Measurements from ENCODE around the gene CTPS2.
"Not testable (repeated sequence)": the region's sequence is repeated elsewhere in the genome, so short reads cannot be mapped to it uniquely, and the experiment has no call there.

The CTPS2 gene

DNA sequence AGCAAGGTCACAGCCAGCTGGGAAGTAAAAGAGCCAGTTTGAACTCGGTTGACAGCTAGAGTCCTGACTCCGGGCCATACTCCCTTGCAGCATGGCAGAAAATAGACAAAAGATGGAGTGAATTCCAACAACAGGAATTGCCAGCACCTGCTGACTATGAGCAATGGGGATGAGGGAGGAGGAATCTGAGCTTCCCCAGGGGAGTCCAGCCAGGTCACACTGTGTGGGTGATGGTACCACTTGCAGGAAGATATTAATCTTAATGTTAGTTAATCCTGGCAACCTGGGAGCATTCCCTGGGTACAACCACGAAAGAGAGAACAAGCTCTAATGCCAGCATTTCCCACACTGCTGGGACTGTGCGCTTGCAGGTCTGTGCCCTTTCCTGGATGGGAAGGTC, 110.6 kb downstream of the CTPS2 start:
- DNase-seq = no peak

DNA sequence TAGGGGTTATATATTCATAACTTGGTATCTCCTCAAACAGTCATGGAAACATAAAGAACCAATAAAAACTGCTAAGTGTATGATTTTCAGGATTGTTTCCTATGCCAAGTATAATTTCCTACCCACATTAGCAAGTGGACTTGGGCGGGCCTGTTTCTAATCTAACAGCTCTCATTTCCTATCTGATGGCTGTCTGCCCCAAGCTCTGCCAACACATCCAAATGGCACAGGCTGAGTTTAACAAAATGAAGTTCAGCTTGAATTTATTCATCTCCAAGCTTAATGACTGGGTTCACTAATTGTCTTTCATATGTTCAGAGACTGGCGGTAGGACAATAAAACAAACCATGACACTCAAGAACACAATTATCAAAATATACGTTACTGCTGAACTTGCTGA, 118.0 kb downstream of the CTPS2 start:
- no peak for DNase-seq

DNA sequence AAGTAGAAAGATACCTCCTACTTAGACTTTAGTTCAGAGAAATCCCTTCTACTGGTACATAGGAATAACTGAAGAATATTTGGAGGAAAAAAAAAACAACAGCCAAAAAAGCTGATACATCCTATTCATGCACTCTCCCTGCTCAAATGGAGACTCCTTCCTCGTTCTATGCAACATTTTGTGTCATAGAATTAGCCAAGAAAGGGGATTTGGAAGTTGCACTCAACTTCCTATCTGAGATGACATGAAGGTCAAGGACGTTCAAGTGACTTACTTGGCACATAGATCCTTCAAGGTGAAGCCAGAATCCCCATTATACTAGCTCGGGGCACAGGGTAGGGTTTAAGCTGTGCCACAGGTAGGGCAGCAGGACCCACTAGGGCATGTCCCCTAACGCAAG, 118.7 kb downstream of the CTPS2 start:
- no peak for DNase-seq

DNA sequence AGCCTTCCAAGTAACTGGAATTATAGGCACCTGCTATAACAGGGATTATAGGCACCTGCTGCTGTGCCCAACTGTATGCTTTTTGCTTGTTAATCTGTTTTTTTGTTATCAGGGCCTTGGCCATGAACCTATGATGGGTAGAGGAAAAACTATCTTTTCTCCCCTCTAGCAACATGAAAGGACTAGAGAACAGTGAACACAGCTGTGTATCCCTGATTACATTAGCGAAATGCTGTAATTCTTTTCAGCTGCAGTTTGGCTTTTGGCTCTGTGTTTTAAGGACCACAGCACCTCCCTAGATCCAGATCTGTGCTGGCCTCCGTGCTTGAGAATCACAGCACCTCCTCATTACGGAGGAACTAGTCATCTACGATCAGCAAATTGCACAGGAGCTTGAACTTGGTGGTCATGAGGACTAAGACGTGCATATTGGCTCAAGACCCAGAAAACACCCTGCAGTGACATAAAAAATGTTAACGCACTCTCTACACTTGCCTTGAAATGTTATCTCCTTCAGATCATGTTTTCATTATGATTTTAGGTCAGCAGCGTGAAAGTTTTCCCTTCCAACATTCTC, 120.2 kb downstream of the CTPS2 start:
- no peak for DNase-seq

DNA sequence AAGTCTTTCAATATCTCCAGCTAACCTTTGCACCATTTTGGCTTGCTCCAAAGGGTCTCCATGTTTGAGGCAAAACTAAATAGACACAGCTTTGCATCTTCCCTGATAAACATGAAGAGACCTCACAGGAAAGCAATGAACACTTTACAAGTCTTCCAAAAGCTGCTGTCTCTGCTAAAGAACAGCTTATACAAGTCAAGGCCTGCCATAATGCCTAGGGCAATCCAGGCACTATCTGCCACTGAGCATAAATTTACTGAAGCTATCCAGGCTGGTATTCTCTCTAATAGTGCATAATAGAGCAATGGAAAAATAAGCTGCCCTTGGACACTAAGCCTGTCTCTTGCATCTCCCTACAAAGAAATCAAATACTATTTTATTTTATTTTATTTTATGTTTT, 122.6 kb downstream of the CTPS2 start:
- no peak for DNase-seq

DNA sequence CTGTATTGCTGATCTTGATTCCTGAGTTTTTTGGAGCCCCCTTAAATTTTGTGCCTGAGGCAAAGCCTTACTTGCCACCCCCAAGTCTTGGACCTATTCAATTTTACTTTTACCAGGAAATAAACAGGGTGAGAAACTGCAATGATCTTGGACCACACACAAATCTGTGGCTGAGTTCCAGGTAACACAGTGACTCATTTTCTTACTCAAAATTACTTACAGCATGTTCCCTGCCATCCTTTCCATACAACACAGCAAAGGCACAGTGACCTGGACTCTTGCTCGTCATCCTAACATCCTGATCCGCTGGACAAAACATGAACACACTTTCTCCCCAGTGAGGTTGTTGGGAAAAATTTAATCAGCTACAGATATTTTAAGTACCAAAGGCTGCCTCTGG, 123.3 kb downstream of the CTPS2 start:
- no peak for DNase-seq

DNA sequence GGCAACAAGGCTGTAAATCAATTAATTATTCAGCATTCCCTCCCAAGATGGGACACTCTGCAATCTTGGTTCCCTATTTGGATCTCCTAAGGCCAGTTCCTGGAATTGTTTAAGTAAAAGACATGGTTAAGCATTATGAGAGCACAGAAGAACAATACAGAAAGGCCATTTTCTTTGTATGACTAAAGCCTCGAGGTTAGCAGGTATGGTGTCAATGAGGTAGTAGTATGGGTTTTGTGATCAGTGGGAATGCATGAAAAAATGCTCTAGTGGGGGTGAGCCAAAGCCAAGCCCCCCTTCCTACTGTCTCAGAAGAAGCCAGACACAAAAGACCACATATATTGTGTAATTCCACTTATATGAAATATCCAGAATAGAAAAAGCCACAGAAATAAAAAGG, 124.2 kb downstream of the CTPS2 start:
- no peak for DNase-seq

DNA sequence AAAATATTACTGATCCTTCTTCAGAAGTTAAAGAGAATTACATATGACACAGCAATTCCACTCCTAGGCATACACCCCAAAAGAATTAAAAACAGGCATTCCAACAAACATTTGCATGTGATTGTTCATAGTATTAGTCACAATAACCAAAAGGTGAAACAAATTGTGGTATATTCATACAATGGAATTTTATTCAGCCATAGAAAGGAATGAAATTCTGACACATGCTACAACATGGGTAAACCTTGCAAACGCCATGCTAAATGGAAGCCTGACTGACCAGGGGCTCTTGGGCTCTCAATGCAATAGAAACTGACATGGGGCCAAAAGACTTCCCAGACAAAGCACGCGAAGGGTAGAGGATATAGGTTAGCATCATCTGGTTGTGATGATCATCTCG, 124.6 kb downstream of the CTPS2 start:
- no peak for DNase-seq

DNA sequence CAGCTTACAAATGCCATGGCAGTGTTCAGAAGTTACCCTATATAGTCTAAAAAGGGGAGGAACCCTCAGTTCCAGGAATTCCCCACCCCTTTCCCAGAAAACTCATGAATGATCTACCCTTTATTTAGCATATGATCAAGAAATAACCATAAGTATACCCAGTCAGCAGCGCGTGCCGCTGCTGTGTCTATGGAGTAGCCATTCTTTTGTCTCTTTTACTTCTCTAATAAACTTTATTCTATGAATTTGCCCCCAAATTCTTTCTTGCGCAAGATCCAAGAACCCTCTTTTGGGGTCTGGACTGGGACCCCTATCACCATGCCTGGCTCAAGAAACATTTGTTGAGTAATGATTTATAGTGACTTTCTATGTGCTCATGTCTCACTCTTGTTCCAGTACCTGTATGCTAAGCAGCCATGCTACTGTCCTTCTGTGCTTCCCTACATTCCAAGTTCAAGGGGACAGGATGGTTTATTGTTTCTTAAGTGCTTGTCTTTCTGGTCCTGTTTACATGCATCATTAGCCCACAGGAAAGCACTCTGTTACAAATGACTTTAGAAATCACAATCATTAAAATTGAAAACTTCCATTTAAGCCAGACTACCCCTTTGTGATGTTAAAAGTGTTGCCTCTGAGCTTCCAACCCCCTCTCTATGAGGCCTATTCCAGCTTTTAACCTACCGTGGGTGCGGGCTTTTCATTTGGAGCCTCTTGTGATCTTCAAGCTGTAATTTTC, 125.9 kb downstream of the CTPS2 start:
- DNase-seq = no peak

DNA sequence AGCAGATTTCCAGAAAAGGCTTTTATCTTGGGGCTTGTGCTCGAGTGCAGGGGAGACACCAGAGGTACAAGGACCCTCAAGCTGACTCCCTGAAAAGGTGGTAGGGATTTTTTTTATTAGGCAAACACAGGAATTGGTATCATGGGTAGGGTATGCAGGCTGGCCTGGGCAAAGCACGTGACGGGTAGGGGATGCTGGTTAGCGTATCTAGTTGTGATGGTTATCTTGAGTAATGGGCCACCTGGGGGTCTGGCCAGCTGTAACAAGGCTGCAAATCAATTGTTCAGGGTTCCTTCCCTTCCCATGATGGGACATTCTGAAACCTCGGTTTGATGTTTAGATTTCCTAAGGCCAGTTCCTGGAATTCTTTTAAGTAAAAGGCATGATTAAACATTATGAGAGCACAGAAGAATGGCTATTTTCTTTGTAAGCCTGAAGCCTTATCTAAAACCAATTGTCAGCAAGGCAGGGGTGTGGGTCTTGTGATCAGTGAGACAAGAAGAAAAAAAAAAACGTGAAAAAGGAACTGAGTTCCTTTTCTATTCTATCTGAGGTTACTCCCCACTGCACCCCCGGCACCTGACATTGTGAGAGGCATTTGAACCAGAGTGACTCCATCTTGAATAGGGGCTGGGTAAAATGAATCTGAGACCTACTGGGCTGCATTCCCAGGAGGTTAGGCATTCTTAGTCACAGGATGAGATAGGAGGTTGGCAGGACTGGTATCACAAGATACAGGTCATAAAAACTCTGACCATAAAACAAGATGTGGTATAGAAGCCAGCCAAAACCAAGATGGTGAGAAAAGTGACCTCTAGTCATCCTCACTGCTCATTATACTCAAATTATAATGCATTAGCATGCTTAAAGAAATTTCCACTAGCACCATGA, 126.7 kb downstream of the CTPS2 start:
- no peak for DNase-seq

DNA sequence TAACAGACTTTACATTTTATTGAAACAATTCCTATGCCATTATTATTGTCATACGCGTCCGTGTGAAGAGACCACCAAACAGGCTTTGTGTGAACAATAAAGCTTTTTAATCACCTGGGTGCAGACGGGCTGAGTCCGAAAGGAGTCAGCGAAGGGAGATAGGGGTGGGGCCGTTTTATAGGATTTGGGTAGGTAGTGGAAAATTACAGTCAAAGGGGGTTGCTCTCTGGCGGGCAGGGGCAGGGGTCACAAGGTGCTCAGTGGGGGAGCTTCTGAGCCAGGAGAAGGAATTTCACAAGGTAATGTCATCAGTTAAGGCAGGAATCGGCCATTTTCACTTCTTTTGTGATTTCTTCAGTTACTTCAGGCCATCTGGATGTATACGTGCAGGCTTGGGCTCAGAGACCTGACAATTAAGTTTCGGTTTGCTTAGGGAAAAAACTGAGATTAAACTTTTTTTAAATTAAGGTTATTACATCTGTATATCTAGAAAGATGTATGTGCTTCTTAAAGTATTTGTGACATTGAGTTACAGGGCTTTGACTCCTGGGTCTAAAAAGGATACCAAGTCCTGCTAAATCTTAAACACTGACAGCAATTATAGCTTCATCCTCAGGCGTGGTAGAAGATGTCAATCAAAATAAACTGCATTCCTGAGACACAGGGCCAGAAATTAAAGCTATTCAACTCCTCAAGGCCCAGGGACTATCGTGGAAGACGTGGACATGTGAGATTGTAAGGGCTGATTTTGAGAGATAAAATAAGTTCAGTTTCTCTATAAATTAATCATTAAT, 132.3 kb downstream of the CTPS2 start:
- not testable (repeated sequence) for DNase-seq

DNA sequence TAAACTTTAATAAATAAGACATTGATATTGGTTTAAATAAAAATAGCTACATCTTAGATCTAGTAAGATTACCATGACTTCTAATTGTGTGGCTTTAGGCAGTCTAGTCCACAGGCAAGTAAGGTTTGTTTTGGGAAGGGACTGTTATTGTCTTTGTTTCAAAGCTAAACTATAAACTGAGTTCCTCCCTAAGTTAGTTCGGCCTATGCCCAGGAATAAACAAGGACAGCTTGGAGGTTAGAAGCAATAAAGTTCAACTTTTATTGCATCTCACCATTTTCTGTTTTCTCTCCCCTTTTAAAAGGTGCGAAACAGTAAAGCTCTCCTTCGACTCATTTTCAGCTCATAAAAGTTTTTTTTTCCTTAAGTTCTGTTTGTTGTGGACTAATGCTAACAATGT, 133.0 kb downstream of the CTPS2 start:
- no peak for DNase-seq

DNA sequence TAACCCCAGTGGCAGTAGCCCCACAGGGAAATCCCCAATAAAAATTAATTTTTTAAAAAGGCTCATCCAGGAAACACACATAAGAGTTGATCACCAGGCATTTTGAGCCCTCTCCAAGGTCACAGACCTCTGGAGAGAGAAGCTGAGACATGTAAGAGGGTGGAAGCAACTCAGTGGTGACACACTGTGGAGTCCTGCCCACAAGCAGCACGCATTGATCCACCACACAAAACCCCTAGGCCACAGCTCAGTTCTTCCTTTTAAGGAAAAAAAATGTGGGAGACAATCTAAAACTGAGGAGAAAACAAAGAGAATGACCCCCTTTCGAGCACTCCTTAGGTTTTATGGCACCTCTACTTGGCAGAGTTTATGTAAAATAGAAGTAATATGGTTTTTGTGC, 134.3 kb downstream of the CTPS2 start:
- DNase-seq = no peak

DNA sequence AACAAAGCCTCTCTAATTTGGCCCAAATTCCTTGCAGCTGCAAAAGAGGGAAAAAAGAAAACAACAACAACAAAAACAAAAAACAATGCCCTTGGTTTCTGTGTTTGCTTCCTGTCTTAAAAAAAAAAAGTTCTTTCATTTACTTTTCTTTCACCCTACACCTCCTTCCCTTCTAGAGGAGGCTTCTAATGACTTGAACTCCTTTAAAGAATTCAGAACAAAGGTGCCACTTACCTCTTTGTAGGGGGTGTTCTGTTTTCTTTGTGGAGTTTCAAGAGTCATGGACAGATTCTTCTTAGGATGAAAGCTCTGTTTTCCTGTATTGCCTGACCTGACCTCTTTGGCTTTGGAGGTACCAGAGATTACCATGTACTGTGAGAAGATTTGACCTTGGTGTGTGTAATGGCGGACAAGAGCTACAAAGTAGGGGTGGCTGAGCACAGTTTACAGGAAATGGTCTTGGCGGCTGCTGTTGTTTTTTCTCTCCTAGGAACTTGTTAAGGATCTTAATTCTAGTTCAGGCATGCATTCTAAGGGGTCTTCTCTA, 134.9 kb downstream of the CTPS2 start:
- DNase-seq = no peak

DNA sequence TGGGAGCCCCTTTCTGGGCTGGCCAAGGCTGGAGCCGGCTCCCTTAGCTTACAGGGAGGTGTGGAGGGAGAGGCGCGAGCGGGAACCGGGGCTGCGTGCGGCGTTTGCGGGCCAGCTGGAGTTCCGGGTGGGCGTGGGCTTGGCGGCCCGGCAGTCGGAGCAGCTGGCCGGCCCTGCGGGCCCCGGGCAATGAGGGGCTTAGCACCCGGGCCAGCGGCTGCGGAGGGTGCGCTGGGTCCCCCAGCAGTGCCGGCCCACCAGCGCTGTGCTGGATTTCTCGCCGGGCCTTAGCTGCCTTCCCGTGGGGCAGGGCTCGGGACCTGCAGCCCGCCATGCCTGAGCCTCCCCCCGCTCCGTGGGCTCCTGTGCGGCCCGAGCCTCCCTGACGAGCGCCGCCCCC, 137.1 kb downstream of the CTPS2 start:
- DNase-seq = not testable (repeated sequence)

DNA sequence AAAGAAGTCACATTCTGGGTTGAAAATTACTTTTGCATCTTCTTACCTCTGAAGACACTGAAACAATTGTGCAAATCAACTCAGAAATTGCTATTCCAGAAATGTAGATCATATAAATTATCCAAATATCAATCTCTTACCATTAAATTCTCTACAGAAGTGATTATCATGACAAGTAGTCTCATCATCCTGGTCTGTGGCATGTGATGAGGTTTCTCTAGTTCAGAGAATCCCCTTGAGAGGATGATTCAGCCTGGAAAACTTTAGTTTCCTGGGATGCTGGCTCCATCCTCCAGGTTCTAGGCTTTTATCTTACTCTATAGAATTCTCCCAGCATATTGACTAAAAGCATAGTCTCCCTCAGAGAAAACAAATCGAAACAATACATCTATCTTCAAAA, 138.7 kb downstream of the CTPS2 start:
- no peak for DNase-seq

DNA sequence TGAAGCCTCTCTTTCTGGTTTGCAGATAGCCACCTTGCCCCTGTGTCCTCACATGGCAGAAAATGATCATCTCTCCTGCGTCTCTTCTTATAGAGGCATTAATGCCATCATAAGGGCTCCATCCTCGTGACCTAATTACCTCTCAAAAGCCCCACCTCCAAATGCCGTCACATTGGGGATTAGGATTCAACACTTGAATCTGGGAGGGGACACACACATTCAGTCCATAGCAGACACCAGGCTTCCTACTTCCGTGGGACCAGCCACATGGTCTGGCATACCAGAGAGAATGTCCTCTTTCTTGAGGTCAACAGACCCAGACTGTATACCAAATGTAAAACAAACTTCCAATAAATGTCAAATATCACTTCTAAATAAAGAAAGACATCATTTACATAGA, 144.8 kb downstream of the CTPS2 start:
- DNase-seq = no peak

DNA sequence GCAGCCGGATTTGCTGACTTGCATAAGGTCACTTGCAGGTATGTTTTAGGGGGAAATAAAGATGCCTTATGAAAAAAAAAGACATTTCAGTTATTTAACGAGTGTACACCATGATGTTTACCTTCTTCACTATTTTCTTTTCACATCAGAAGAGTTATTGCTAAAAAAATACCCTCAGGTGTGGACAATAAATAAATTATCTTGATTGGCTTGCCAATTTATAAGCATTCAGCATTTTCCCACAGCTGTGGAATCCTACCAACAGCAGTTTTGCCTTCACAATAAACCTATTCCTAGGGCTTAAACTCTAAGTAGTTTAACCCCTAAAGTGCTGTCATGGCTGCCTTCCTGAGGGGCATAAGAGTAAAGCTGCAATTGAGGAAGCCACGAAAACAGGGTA, 145.9 kb downstream of the CTPS2 start:
- no peak for DNase-seq

DNA sequence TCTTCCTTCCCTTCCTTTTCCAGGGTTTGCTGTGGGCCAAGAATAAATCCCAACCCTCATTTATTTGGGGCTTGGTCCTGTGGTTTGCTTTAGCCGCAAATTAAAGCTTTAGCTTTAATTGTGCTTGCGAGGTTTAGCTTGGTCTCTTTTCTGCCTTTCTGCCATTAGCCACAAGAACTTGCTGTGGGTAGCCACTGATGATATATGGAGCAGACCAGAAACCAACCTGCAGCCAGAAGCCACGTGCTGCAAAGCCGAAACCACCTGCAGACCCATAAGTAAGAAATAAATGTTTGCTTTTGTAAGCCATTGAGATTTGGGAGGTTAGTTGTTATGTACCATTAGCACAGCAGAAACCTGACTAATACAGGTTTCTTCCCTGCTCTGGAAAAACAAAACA, 152.3 kb downstream of the CTPS2 start:
- no peak for DNase-seq

DNA sequence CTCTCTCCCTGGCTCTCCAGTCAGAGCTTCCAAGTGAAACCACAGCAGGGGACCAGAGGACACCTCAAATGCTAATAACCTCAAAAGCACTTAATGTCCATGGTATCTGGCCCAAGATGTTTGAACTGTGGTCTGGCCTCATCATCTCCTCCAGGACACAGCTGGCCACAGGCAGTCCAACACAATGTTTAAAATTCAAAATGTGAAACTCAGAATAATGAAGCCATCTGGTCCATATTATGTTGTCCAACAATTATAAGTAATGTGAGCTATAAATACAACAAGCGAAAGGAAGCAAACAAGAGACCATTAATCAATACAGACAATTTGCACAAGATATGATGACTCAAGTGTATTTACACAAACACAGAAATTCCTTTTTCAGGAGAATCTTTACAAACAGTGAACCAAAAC, 153.3 kb downstream of the CTPS2 start:
- DNase-seq = no peak

DNA sequence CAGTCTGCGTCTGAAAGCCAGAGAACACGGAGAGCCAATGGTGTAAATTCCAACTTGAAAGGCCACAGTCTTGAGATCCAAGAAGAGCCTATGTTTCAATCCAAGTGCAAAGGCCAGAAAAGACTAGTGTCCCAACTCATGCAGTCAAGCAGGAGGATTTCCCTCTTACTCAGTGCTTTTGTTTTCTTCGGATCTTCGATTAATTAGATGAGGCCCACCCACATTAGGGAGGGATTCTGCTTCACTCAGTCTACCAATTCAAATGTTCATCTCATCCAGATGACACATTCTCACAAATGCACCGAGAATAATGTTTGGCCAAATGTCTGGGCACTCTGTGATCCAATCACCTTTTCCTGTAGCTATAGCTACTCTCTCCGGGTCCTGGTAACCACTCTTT, 154.0 kb downstream of the CTPS2 start:
- no peak for DNase-seq

DNA sequence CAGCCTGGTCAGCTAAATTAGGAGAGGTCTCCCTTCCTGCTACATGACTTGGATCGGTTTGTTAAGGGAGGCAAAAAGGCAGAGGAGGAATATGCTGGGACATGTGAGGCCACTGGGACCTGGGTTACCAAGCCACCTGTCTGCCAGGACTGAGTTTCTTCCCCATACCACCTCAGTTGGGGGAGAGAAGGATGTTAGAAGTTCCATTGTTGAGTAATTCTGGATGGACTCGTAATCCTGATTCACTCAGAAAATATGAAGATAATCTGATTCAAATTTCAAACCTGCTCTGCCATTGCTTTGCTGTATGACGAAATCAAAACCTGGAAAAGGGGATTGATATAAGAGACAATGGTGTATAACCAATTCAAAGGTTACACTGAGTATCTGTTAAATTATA, 159.9 kb downstream of the CTPS2 start:
- DNase-seq = no peak

DNA sequence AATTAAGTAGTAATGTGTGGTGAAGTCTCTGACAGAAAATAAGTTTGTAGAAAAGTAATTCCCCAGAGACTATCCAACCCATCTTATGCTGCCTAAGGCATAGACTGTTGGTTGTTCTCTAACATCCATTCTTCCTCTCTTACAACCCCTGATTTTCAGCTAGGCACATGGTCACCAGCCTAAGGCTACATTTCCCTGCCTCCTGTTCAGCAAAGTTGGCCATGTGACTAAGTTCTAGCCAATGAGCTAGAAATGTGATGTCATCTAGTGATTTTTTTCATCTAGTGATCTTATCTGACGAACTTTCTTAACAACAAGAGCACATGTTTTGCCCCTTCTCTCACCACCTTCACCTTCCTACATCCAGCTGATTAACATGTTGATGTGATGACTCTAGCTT, 164.8 kb downstream of the CTPS2 start:
- DNase-seq = no peak

Measured in activated CD8-positive, alpha-beta memory T cell treated with anti-CD3 and anti-CD28 coated beads, Interleukin-2, amount 50 U/mL, for 4 hours (primary cell).